Astrocyte (in vitro differentiated cells and primary cell): ENCODE measurements around the gene SUPT6H. TPM values are rescaled to one million over a fixed set of nuclear protein-coding genes. Genes with fewer than 3 reads are reported as not detected.

ENCODE experiments used
- DNase-seq: peaks from one replicate; pipeline ENCODE4 v3.0.0-alpha.2; 2010; ENCODE audit warnings: low read depth
- FAIRE-seq: peaks from 2 replicates; lab custom pipeline; 2011; peaks lifted over from hg19 to GRCh38; lab: Jason Lieb, UNC
- H2AFZ ChIP-seq: 2 replicates; pipeline ENCODE4 v1.6.0; 2012; ENCODE audit warnings: low read depth, low read length, inconsistent platforms
- H3K27ac ChIP-seq: 2 replicates; pipeline ENCODE4 v1.5.1; 2011; ENCODE audit warnings: low read depth, low read length, inconsistent platforms
- H3K27me3 ChIP-seq: 2 replicates; pipeline ENCODE4 v1.6.0; 2011; ENCODE audit warnings: low read length, inconsistent platforms; ENCODE audit not compliant: insufficient read depth
- H3K36me3 ChIP-seq: 2 replicates; pipeline ENCODE4 v1.5.1; 2011; ENCODE audit warnings: low read length, inconsistent platforms; ENCODE audit not compliant: insufficient read depth
- H3K4me1 ChIP-seq: 2 replicates; pipeline ENCODE4 v1.5.1; 2011; ENCODE audit warnings: low read length, inconsistent platforms; ENCODE audit not compliant: insufficient read depth
- H3K4me2 ChIP-seq: 2 replicates; pipeline ENCODE4 v1.6.0; 2012; ENCODE audit warnings: low read length, inconsistent platforms
- H3K4me3 ChIP-seq: 2 replicates; pipeline ENCODE4 v1.5.1; 2011; ENCODE audit warnings: low read depth, mild to moderate bottlenecking, low read length, inconsistent platforms; ENCODE audit not compliant: insufficient read depth
- H3K79me2 ChIP-seq: 2 replicates; pipeline ENCODE4 v1.6.0; 2012; ENCODE audit warnings: mild to moderate bottlenecking, low read length, inconsistent platforms; ENCODE audit not compliant: insufficient read depth
- H3K9ac ChIP-seq: 2 replicates; pipeline ENCODE4 v1.6.0; 2012; ENCODE audit warnings: mild to moderate bottlenecking, low read length, inconsistent platforms
- H3K9me3 ChIP-seq: 2 replicates; pipeline ENCODE4 v1.5.1; 2012; ENCODE audit warnings: low read depth, mild to moderate bottlenecking, low read length, inconsistent platforms; ENCODE audit not compliant: insufficient read depth
- H4K20me1 ChIP-seq: 2 replicates; pipeline ENCODE4 v1.6.0; 2012; ENCODE audit warnings: low read length, inconsistent platforms; ENCODE audit not compliant: insufficient read depth
- H3K27ac Mint-ChIP-seq: one replicate; pipeline ENCODE4 v1.8.0; 2021; ENCODE audit warnings: mild to moderate bottlenecking, mixed read lengths; ENCODE audit not compliant: unreplicated experiment
- H3K27me3 Mint-ChIP-seq: one replicate; pipeline ENCODE4 v1.8.0; 2021; ENCODE audit warnings: low read depth, mixed read lengths; ENCODE audit not compliant: unreplicated experiment
- H3K36me3 Mint-ChIP-seq: one replicate; pipeline ENCODE4 v1.8.0; 2021; ENCODE audit warnings: low read depth, mixed read lengths; ENCODE audit not compliant: unreplicated experiment
- H3K4me1 Mint-ChIP-seq: one replicate; pipeline ENCODE4 v1.8.0; 2021; ENCODE audit warnings: low read depth, mixed read lengths; ENCODE audit not compliant: unreplicated experiment
- H3K4me3 Mint-ChIP-seq: one replicate; pipeline ENCODE4 v1.8.0; 2021; ENCODE audit warnings: mild to moderate bottlenecking, moderate library complexity, mixed read lengths; ENCODE audit not compliant: unreplicated experiment
- H3K9me3 Mint-ChIP-seq: one replicate; pipeline ENCODE4 v1.8.0; 2021; ENCODE audit warnings: mild to moderate bottlenecking, mixed read lengths; ENCODE audit not compliant: unreplicated experiment
- CTCF ChIP-seq: IDR thresholded peaks from 2 replicates; pipeline ENCODE4 v1.5.1; 2011; ENCODE audit warnings: low read depth, mild to moderate bottlenecking, inconsistent platforms, low read length, moderate library complexity; ENCODE audit not compliant: insufficient read depth
- EZH2 ChIP-seq: IDR thresholded peaks from 2 replicates; pipeline ENCODE4 v1.6.1; 2012; ENCODE audit warnings: mild to moderate bottlenecking, low read length, inconsistent platforms; ENCODE audit not compliant: insufficient read depth
- total RNA-seq: library from RNA; stranded (reverse); gene quantifications from 2 replicates; pipeline ENCODE4 v1.2.1, GENCODE V29; 2021

Gene SUPT6H
- total RNA-seq, 1 donor from 2014 or later = 95.9 TPM

GRCh38 chr17:28724500-28725165 lies 62.6 kb downstream of the SUPT6H start:
- H3K27me3 ChIP-seq = no peaks in the 10 kb centered on the region
- H3K36me3 Mint-ChIP-seq = peaks cover 10% of the 10 kb centered on the region
- peak overlapping the region; percentile 59 for H3K4me3 ChIP-seq
- no peaks in the 10 kb centered on the region for H3K9me3 ChIP-seq
- H3K36me3 ChIP-seq = peaks cover 36% of the 10 kb centered on the region
- TF ChIP-seq CTCF (no peak), EZH2 (no peak)
- H3K9ac ChIP-seq = peak overlapping the region; percentile 80
- peaks cover 55% of the 10 kb centered on the region for H4K20me1 ChIP-seq
- no peaks in the 10 kb centered on the region for H3K27me3 Mint-ChIP-seq
- peak overlapping the region; percentile 90 for H3K27ac Mint-ChIP-seq
- H3K4me2 ChIP-seq = peak overlapping the region; percentile 98
- peaks cover 37% of the 10 kb centered on the region for H3K4me1 Mint-ChIP-seq
- DNase-seq (no peak), FAIRE-seq (no peak)
- peaks cover 43% of the 10 kb centered on the region for H3K79me2 ChIP-seq
- peak overlapping the region; percentile 51 for H3K27ac ChIP-seq
- peaks cover 48% of the 10 kb centered on the region for H3K4me1 ChIP-seq
- H3K9me3 Mint-ChIP-seq = no peaks in the 10 kb centered on the region
- H2AFZ ChIP-seq = no peak overlapping the region
- H3K4me3 Mint-ChIP-seq = peak overlapping the region; percentile 99

- Histone ChIP-seq H3K27me3 (no peaks in the 10 kb centered on the region), H3K27ac (peak overlapping the region; percentile 51), H3K36me3 (peaks cover 36% of the 10 kb centered on the region), H4K20me1 (peaks cover 53% of the 10 kb centered on the region), H3K4me1 (peaks cover 48% of the 10 kb centered on the region), H3K4me2 (peak overlapping the region; percentile 98), H3K9ac (peak overlapping the region; percentile 80), H3K79me2 (peaks cover 37% of the 10 kb centered on the region), H2AFZ (no peak overlapping the region), H3K9me3 (no peaks in the 10 kb centered on the region), H3K4me3 (peak overlapping the region; percentile 59)
- Mint-ChIP-seq H3K27me3 (no peaks in the 10 kb centered on the region), H3K27ac (peak overlapping the region; percentile 90), H3K4me3 (peak overlapping the region; percentile 99), H3K4me1 (peaks cover 37% of the 10 kb centered on the region), H3K36me3 (peaks cover 10% of the 10 kb centered on the region), H3K9me3 (no peaks in the 10 kb centered on the region)
- TF ChIP-seq EZH2 (no peak), CTCF (no peak)
- DNase-seq (peak; percentile 63), FAIRE-seq (no peak)
Observed at GRCh38 chr17:28725166-28725659, 63.2 kb downstream of the SUPT6H start.

GRCh38 chr17:28725660-28726225 lies 63.7 kb downstream of the SUPT6H start:
- Histone ChIP-seq H3K9ac (peak overlapping the region; percentile 80), H4K20me1 (peaks cover 48% of the 10 kb centered on the region), H3K9me3 (no peaks in the 10 kb centered on the region), H3K36me3 (peaks cover 35% of the 10 kb centered on the region), H3K4me2 (peak overlapping the region; percentile 98), H3K27ac (peak overlapping the region; percentile 51), H3K79me2 (peaks cover 32% of the 10 kb centered on the region), H3K4me3 (peak overlapping the region; percentile 59), H3K27me3 (no peaks in the 10 kb centered on the region), H3K4me1 (peaks cover 48% of the 10 kb centered on the region), H2AFZ (no peak overlapping the region)
- H3K27me3 Mint-ChIP-seq = no peaks in the 10 kb centered on the region
- no peak for FAIRE-seq
- peaks cover 37% of the 10 kb centered on the region for H3K4me1 Mint-ChIP-seq
- no peaks in the 10 kb centered on the region for H3K9me3 Mint-ChIP-seq
- peak; percentile 57 for DNase-seq
- H3K36me3 Mint-ChIP-seq = peaks cover 6% of the 10 kb centered on the region
- TF ChIP-seq CTCF (no peak), EZH2 (no peak)
- H3K27ac Mint-ChIP-seq = peak overlapping the region; percentile 90
- peak overlapping the region; percentile 99 for H3K4me3 Mint-ChIP-seq
